ENCODE measurements around the gene PCBP3.

PCBP3 gene

DNA sequence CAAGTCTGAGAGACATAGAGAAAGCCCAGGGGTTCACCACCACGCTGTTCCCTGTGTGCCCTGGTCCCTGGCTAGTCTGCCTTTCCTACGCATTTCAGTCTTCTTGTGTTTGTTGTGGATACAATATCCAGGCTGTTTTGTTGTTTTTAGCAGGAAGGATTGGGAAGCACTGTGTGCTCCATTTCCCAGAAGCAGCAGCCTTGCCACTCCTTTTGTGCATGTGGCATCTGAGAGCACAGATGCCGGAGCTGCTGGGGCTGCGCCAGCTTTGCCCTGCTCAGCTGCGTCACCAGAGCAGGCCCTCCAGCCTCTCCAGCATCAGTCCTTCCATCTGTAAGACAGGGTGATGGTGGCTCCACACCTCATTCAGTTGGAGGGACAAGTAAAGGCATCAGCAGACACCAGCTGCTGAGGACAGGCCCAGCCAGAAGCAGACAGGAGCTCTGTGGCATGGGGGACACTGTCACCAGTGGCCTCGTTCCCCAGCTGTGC, 243.6 kb downstream of the PCBP3 start:
- TF ChIP-seq, protein P1, sequence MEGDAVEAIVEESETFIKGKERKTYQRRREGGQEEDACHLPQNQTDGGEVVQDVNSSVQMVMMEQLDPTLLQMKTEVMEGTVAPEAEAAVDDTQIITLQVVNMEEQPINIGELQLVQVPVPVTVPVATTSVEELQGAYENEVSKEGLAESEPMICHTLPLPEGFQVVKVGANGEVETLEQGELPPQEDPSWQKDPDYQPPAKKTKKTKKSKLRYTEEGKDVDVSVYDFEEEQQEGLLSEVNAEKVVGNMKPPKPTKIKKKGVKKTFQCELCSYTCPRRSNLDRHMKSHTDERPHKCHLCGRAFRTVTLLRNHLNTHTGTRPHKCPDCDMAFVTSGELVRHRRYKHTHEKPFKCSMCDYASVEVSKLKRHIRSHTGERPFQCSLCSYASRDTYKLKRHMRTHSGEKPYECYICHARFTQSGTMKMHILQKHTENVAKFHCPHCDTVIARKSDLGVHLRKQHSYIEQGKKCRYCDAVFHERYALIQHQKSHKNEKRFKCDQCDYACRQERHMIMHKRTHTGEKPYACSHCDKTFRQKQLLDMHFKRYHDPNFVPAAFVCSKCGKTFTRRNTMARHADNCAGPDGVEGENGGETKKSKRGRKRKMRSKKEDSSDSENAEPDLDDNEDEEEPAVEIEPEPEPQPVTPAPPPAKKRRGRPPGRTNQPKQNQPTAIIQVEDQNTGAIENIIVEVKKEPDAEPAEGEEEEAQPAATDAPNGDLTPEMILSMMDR (conservative IDR thresholded peaks at IDR 0.05; ENCODE audit: low read depth, low read length), result no peak
- no peak for DNase-seq (ENCODE audit: low read depth)
- no peak overlapping the region for H3K4me3 ChIP-seq (ENCODE audit: low read length)

DNA sequence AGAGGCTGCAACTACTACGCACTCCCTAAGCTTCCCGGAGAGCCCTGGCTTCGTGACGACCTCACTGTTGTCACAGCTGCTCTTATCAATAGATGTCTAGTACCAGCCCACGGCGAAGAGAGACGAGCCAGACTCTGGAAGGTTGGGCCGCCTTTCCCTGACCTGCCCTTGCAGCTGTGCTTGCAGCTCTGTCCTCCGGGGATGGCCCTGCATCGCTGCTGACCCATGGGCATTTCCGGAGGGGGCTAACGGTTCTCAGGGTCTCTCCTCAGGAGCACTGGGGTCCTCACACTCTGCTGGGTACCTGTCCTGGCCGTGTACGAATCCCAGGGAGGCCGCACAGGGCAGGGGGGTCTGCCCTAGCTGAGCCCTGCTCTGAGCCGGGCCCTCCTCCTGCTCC, 244.3 kb downstream of the PCBP3 start:
- H3K4me3 ChIP-seq (ENCODE audit: low read length), result no peak overlapping the region
- DNase-seq (ENCODE audit: low read depth), result no peak
- TF ChIP-seq, protein P1 (conservative IDR thresholded peaks at IDR 0.05; ENCODE audit: low read depth, low read length), result no peak

DNA sequence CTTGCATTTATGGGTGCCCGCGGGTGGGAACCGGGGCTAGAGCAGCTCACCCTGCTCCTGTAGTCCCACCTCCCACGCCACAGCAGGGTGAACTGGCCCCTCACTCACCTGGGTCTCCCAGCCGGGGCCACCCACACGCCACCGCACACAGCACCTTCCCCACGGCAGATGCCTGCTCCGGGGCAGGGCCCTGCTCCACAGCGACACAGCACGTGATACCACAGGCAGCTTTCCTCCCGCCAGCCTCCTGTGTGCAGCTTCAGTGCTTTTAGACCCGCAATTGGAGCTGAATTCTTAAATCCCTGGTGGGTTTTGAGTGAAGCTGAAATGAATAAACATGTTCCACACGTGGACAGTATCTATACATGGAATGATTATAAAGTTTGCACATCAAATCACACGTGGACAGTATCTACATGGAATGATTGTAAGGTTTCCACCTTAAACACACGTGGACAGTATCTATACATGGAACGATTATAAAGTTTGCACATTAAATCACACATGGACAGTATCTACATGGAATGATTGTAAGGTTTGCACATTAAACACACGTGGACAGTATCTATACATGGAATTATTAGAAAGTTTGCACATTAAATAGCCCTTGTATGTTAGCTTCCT, 245.0 kb downstream of the PCBP3 start:
- TF ChIP-seq, protein P1 (conservative IDR thresholded peaks at IDR 0.05; ENCODE audit: low read depth, low read length), result no peak
- DNase-seq (ENCODE audit: low read depth), result no peak

DNA sequence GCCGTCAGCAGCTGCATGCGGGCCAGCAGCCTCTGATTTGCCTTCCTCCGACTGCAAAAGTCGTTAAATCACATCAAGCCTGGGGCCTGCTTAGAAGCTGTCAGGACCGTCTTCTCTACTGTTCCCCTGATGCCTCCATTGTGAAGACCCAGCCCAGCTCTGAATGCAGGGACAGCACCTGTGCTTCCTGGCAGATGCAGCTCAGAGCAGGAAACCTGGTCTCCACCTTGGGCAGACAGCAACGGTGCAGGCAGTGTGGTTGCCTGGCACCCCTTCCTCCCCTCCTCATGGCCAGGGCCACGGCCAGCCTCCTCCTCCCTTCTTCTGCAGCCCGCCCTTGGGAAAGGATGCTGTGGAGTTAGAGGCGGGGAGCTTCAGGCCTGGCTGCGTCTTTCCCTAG, 245.7 kb downstream of the PCBP3 start:
- no peak for DNase-seq (ENCODE audit: low read depth)
- TF ChIP-seq, protein P1 (conservative IDR thresholded peaks at IDR 0.05; ENCODE audit: low read depth, low read length), result no peak
- no peak overlapping the region for H3K4me3 ChIP-seq (ENCODE audit: low read length)

More for the DNA sequence above, 245.0 kb downstream of the PCBP3 start:
- no peak overlapping the region for H3K4me3 ChIP-seq (ENCODE audit: low read length)

DNA sequence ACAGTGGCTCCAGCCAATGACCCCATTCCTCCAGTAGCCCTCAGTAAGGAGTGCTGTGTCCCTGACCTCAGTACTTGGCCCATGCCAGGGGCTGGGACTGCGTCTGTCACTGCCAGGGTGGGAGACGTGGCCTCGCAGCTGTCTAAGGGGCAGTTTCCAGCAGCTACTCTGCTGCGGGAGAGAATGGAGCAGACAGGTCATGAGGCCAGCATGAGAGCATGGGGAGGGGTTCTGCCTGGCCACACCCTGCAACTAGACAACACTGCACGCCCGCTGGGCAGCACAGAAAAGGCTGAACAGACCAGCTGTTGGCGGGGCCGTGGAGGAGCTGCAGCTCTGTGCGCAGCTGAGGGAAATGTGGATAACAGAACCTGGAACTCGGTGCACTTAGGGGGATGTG, 246.4 kb downstream of the PCBP3 start:
- no peak for DNase-seq (ENCODE audit: low read depth)
- TF ChIP-seq, protein P1 (conservative IDR thresholded peaks at IDR 0.05; ENCODE audit: low read depth, low read length), result no peak

DNA sequence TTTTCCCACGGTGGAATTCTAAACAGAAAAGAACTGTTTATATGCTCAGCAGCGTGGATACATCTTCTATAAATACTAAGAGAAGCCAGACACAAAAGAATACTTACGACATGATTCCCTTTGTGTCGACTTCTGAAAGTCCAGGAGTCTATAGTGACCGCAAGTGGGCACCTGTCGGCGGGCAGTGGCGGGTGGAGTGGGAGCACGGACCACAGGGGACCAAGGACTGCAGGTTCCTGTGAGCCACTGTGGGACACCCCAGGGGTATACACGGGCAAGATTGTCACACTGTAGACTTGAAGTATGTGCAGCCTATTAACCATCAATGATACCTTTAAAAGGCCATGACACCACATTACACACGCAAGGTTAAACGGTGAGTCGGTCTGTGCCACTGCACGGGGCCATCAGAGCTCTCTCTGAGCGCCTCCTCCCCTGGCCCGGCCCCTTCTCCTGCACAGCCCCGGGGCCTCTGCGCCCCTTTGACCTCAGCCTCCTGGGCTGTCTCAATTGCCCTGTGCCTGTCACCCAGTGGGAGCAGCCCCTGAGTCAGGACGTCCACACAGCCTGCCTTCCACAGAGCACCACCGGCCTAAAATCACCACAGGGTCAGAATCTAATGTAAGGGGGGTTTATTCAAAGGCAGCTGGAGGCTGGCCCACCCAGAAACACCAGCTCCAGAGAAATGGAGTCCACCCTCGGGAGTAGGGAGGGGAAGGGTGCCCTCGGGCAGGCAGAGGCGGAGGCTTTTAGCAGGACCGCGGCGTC, 248.0 kb downstream of the PCBP3 start:
- TF ChIP-seq, protein P1 (conservative IDR thresholded peaks at IDR 0.05; ENCODE audit: low read depth, low read length), result no peak
- H3K4me3 ChIP-seq (ENCODE audit: low read length), result no peak overlapping the region

More for the DNA sequence above, 246.4 kb downstream of the PCBP3 start:
- H3K4me3 ChIP-seq (ENCODE audit: low read length), result no peak overlapping the region

More for the DNA sequence above, 248.0 kb downstream of the PCBP3 start:
- no peak for DNase-seq (ENCODE audit: low read depth)

All from retinal pigment epithelial cell (primary cell).